Liver (tissue), 9 donors: Measurements from ENCODE around the gene GPRC5A. TPM values are rescaled to one million over a fixed set of nuclear protein-coding genes. Genes with fewer than 3 reads are reported as not detected.

Source experiments
- DNase-seq: peaks from one replicate; pipeline ENCODE4 v3.0.0-alpha.2; 2017; ENCODE audit warnings: low spot score
- H3K27ac ChIP-seq, 2 donors: one replicate each; pipeline ENCODE4 v1.7.0; 2013; ENCODE audit warnings: inconsistent platforms in 2 of 2, low read length in 2 of 2, control low read depth in 1 of 2, low read depth in 1 of 2, mild to moderate bottlenecking in 1 of 2
- H3K27me3 ChIP-seq, 4 donors: one replicate each; pipeline versions ENCODE4 v1.6.1 to v1.7.0; 2013; ENCODE audit warnings: low read length in 3 of 4, inconsistent platforms in 1 of 4, mild to moderate bottlenecking in 1 of 4, moderate library complexity in 1 of 4; ENCODE audit not compliant: control insufficient read depth in 4 of 4, insufficient read depth in 4 of 4
- H3K36me3 ChIP-seq, 4 donors: one replicate each; pipeline versions ENCODE4 v1.6.1 to v1.7.0; 2013; ENCODE audit warnings: low read length in 3 of 4, mild to moderate bottlenecking in 3 of 4, low read depth in 1 of 4, moderate library complexity in 1 of 4; ENCODE audit not compliant: control insufficient read depth in 4 of 4, insufficient read depth in 3 of 4
- H3K4me1 ChIP-seq, 4 donors: one replicate each; pipeline versions ENCODE4 v1.6.1 to v1.7.0; 2013; ENCODE audit warnings: low read length in 3 of 4, mild to moderate bottlenecking in 3 of 4, moderate library complexity in 1 of 4; ENCODE audit not compliant: control insufficient read depth in 4 of 4, insufficient read depth in 4 of 4
- H3K4me3 ChIP-seq, 3 donors: one replicate each; pipeline versions ENCODE4 v1.6.1 to v1.7.0; 2013; ENCODE audit warnings: low read length in 3 of 3, control low read depth in 1 of 3, low read depth in 1 of 3, mild to moderate bottlenecking in 1 of 3
- H3K9ac ChIP-seq, 2 donors: one replicate each; pipeline ENCODE4 v1.7.0; 2013; ENCODE audit warnings: low read length in 2 of 2, mild to moderate bottlenecking in 2 of 2, moderate library complexity in 2 of 2, control low read depth in 1 of 2, low read depth in 1 of 2
- H3K9me3 ChIP-seq, 4 donors: one replicate each; pipeline versions ENCODE4 v1.6.1 to v1.7.0; 2013; ENCODE audit warnings: low read length in 3 of 4; ENCODE audit not compliant: control insufficient read depth in 4 of 4
- ATF3 ChIP-seq: IDR thresholded peaks from 2 replicates; pipeline ENCODE4 v1.6.1; 2016; ENCODE audit warnings: antibody characterized with exemption
- EGR1 ChIP-seq, 2 donors: IDR thresholded peaks; 2 replicates each; pipeline ENCODE4 v1.6.1; 2016 to 2018; ENCODE audit warnings: antibody characterized with exemption in 2 of 2, low read depth in 2 of 2
- FOXA1 ChIP-seq: IDR thresholded peaks from 2 replicates; pipeline ENCODE4 v1.6.1; 2016; ENCODE audit warnings: antibody characterized with exemption
- FOXA2 ChIP-seq: IDR thresholded peaks from 2 replicates; pipeline ENCODE4 v1.6.1; 2016; ENCODE audit warnings: antibody characterized with exemption
- GABPA ChIP-seq, 2 donors: IDR thresholded peaks in 1 of 2; conservative IDR thresholded peaks in 1 of 2; 2 replicates each; pipeline ENCODE4 v1.6.1; 2016; ENCODE audit warnings: antibody characterized with exemption in 2 of 2, mild to moderate bottlenecking in 1 of 2, moderate library complexity in 1 of 2
- HNF4A ChIP-seq, 2 donors: conservative IDR thresholded peaks; 2 replicates each; pipeline ENCODE4 v1.6.1; 2016; ENCODE audit warnings: antibody characterized with exemption in 2 of 2, mild to moderate bottlenecking in 2 of 2
- HNF4G ChIP-seq: IDR thresholded peaks from 2 replicates; pipeline ENCODE4 v1.6.1; 2016; ENCODE audit warnings: antibody characterized with exemption
- JUND ChIP-seq, 2 donors: IDR thresholded peaks; 2 replicates each; pipeline ENCODE4 v1.6.1; 2016; ENCODE audit warnings: antibody characterized with exemption in 2 of 2
- NR2F2 ChIP-seq: IDR thresholded peaks from 2 replicates; pipeline ENCODE4 v1.6.1; 2016; ENCODE audit warnings: antibody characterized with exemption
- RAD21 ChIP-seq, 2 donors: IDR thresholded peaks; 2 replicates each; pipeline ENCODE4 v1.6.1; 2016; ENCODE audit warnings: antibody characterized with exemption in 2 of 2, mild to moderate bottlenecking in 2 of 2
- RXRA ChIP-seq, 2 donors: IDR thresholded peaks; 2 replicates each; pipeline ENCODE4 v1.6.1; 2017 to 2018; ENCODE audit warnings: antibody characterized with exemption in 2 of 2, mild to moderate bottlenecking in 1 of 2
- SP1 ChIP-seq: IDR thresholded peaks from 2 replicates; pipeline ENCODE4 v1.6.1; 2018; ENCODE audit warnings: antibody characterized with exemption, mild to moderate bottlenecking
- TAF1 ChIP-seq: conservative IDR thresholded peaks from 2 replicates; pipeline ENCODE4 v1.6.1; 2016; ENCODE audit warnings: antibody characterized with exemption, mild to moderate bottlenecking
- YY1 ChIP-seq: IDR thresholded peaks from 2 replicates; pipeline ENCODE4 v1.6.1; 2016; ENCODE audit warnings: antibody characterized with exemption, mild to moderate bottlenecking
- WGBS: extraction: QIAGEN DNeasy Blood & Tissue Kit; methylation state at CpG from one replicate; pipeline ENCODE4 v1.1.7; 2013; 5-methylcytosine and 5-hydroxymethylcytosine counted together
- polyA plus RNA-seq, 2 donors: library from polyadenylated mRNA; stranded (reverse) in 1 of 2; unstranded in 1 of 2; fragments of 200-250 nt in 1 of 2; fragments of >200 nt in 1 of 2; fragmentation: Nextera tagmentation in 1 of 2; extraction: Ambion mirVana in 1 of 2; gene quantifications; one replicate each; pipeline versions ENCODE4 v1.2.1 to v1.2.3, GENCODE V29; 2013 to 2015
- total RNA-seq, 2 donors: library from RNA; depleted of rRNA; stranded (reverse); fragments of >200 nt; gene quantifications; one replicate each; pipeline ENCODE4 v1.2.3, GENCODE V29; 2014
- TF ChIP-seq, protein P1 (sequence below): IDR thresholded peaks from 2 replicates; pipeline ENCODE4 v1.6.1; 2016; ENCODE audit warnings: antibody characterized with exemption, mild to moderate bottlenecking
- TF ChIP-seq, protein P2 (sequence below): IDR thresholded peaks from 2 replicates; pipeline ENCODE4 v1.6.1; 2016; ENCODE audit warnings: antibody characterized with exemption
- TF ChIP-seq, protein P3 (sequence below): IDR thresholded peaks from 2 replicates; pipeline ENCODE4 v1.6.1; 2016; ENCODE audit warnings: antibody characterized with exemption
- TF ChIP-seq, protein P4 (sequence below): fragments of 150-350 bp; IDR thresholded peaks from 2 replicates; pipeline ENCODE4 v1.5.1; 2017; ENCODE audit warnings: improper control_type of control experiment, low read depth, low read length; ENCODE audit not compliant: missing input control
- donor health status: healthy.
- donor health status: healthy.
- donor health status: healthy.
- donor health status: healthy.
- donor health status: healthy.

The GPRC5A gene
- total and polyA plus RNA-seq, 4 donors, result 0.09 to 0.17 (median 0.16) TPM; not detected in 1

- Histone ChIP-seq H3K9ac (no peak overlapping the region), H3K27me3 (no peaks in the 10 kb centered on the region), H3K4me3 (no peak overlapping the region), H3K4me1 (no peaks in the 10 kb centered on the region), H3K27ac (no peak overlapping the region), H3K36me3 (no peaks in the 10 kb centered on the region), H3K9me3 (no peaks in the 10 kb centered on the region)
- 95% methylated on average over 5 of the region's 5 CpGs for WGBS
- DNase-seq, result no peak
- TF ChIP-seq FOXA2 (no peak), FOXA1 (no peak), SP1 (no peak), HNF4A (conservative IDR thresholded peaks at IDR 0.05) (no peak), EGR1 (IDR thresholded peaks at IDR 0.05; ENCODE audit: low read depth in 2 of 2) (no peak), GABPA (IDR thresholded peaks at IDR 0.05 in 1 of 2, conservative IDR thresholded peaks at IDR 0.05 in 1 of 2) (no peak), YY1 (no peak), NR2F2 (no peak), ATF3 (no peak), HNF4G (no peak), RAD21 (IDR thresholded peaks at IDR 0.05) (no peak), JUND (IDR thresholded peaks at IDR 0.05) (no peak)
- TF ChIP-seq, protein P1, sequence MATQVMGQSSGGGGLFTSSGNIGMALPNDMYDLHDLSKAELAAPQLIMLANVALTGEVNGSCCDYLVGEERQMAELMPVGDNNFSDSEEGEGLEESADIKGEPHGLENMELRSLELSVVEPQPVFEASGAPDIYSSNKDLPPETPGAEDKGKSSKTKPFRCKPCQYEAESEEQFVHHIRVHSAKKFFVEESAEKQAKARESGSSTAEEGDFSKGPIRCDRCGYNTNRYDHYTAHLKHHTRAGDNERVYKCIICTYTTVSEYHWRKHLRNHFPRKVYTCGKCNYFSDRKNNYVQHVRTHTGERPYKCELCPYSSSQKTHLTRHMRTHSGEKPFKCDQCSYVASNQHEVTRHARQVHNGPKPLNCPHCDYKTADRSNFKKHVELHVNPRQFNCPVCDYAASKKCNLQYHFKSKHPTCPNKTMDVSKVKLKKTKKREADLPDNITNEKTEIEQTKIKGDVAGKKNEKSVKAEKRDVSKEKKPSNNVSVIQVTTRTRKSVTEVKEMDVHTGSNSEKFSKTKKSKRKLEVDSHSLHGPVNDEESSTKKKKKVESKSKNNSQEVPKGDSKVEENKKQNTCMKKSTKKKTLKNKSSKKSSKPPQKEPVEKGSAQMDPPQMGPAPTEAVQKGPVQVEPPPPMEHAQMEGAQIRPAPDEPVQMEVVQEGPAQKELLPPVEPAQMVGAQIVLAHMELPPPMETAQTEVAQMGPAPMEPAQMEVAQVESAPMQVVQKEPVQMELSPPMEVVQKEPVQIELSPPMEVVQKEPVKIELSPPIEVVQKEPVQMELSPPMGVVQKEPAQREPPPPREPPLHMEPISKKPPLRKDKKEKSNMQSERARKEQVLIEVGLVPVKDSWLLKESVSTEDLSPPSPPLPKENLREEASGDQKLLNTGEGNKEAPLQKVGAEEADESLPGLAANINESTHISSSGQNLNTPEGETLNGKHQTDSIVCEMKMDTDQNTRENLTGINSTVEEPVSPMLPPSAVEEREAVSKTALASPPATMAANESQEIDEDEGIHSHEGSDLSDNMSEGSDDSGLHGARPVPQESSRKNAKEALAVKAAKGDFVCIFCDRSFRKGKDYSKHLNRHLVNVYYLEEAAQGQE, result no peak
- TF ChIP-seq, protein P2, sequence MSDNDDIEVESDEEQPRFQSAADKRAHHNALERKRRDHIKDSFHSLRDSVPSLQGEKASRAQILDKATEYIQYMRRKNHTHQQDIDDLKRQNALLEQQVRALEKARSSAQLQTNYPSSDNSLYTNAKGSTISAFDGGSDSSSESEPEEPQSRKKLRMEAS, result no peak
- TF ChIP-seq, protein P3, sequence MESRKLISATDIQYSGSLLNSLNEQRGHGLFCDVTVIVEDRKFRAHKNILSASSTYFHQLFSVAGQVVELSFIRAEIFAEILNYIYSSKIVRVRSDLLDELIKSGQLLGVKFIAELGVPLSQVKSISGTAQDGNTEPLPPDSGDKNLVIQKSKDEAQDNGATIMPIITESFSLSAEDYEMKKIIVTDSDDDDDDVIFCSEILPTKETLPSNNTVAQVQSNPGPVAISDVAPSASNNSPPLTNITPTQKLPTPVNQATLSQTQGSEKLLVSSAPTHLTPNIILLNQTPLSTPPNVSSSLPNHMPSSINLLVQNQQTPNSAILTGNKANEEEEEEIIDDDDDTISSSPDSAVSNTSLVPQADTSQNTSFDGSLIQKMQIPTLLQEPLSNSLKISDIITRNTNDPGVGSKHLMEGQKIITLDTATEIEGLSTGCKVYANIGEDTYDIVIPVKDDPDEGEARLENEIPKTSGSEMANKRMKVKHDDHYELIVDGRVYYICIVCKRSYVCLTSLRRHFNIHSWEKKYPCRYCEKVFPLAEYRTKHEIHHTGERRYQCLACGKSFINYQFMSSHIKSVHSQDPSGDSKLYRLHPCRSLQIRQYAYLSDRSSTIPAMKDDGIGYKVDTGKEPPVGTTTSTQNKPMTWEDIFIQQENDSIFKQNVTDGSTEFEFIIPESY, result no peak
- TF ChIP-seq, protein P4, sequence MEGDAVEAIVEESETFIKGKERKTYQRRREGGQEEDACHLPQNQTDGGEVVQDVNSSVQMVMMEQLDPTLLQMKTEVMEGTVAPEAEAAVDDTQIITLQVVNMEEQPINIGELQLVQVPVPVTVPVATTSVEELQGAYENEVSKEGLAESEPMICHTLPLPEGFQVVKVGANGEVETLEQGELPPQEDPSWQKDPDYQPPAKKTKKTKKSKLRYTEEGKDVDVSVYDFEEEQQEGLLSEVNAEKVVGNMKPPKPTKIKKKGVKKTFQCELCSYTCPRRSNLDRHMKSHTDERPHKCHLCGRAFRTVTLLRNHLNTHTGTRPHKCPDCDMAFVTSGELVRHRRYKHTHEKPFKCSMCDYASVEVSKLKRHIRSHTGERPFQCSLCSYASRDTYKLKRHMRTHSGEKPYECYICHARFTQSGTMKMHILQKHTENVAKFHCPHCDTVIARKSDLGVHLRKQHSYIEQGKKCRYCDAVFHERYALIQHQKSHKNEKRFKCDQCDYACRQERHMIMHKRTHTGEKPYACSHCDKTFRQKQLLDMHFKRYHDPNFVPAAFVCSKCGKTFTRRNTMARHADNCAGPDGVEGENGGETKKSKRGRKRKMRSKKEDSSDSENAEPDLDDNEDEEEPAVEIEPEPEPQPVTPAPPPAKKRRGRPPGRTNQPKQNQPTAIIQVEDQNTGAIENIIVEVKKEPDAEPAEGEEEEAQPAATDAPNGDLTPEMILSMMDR, result no peak
Measured at GRCh38 chr12:12960639-12961209, 69.4 kb downstream of the GPRC5A start.

- H3K4me3 ChIP-seq, result no peak overlapping the region
- WGBS, result 87% methylated on average over 4 of the region's 4 CpGs
- no peaks in the 10 kb centered on the region for H3K27me3 ChIP-seq
- TF ChIP-seq RXRA (IDR thresholded peaks at IDR 0.05), result no peak
- no peak for TF ChIP-seq HNF4A (conservative IDR thresholded peaks at IDR 0.05)
- no peak for TF ChIP-seq FOXA1
- TF ChIP-seq TAF1, result no peak
- TF ChIP-seq, protein P4, result no peak
- TF ChIP-seq JUND (IDR thresholded peaks at IDR 0.05), result no peak
- TF ChIP-seq, protein P2, result no peak
- no peak for TF ChIP-seq YY1
- TF ChIP-seq, protein P3, result no peak
- TF ChIP-seq ATF3, result no peak
- TF ChIP-seq RAD21 (IDR thresholded peaks at IDR 0.05), result no peak
- no peak for TF ChIP-seq HNF4G
Measured at GRCh38 chr12:12964255-12964654, 72.9 kb downstream of the GPRC5A start.

More at GRCh38 chr12:12964255-12964654, 72.9 kb downstream of the GPRC5A start:
- Histone ChIP-seq H3K27ac (no peak overlapping the region), H3K9ac (no peak overlapping the region), H3K4me1 (no peaks in the 10 kb centered on the region), H3K9me3 (no peaks in the 10 kb centered on the region), H3K36me3 (peaks cover 0 to 12% (median 10%) of the 10 kb centered on the region in 4 donors)
- DNase-seq, result no peak
